IPS-11a (cell line): ENCODE data around the gene KREMEN2.

Source experiments
- H3K4me3 ChIP-seq: one replicate; pipeline ENCODE4 v1.5.1; 2013; ENCODE audit warnings: low read depth, low read length, control low read depth

Gene KREMEN2

GRCh38 chr16:3000540-3000939 is 36.5 kb downstream of the KREMEN2 start:
- H3K4me3 ChIP-seq: no peak overlapping the region

GRCh38 chr16:3001316-3001715 is 37.2 kb downstream of the KREMEN2 start:
- no peak overlapping the region for H3K4me3 ChIP-seq

GRCh38 chr16:3003582-3004270 is 39.7 kb downstream of the KREMEN2 start:
- H3K4me3 ChIP-seq: no peak overlapping the region

- peak overlapping the region; percentile 8 for H3K4me3 ChIP-seq
These were observed 40.2 kb downstream of the KREMEN2 start for GRCh38 chr16:3004319-3004718.

- peak overlapping the region; percentile 35 for H3K4me3 ChIP-seq
These were observed 40.8 kb downstream of the KREMEN2 start for GRCh38 chr16:3004781-3005284.

- H3K4me3 ChIP-seq: no peak overlapping the region
These were observed 43.2 kb downstream of the KREMEN2 start for GRCh38 chr16:3007059-3007956.

- H3K4me3 ChIP-seq: peak overlapping the region; percentile 18
These were observed 44.0 kb downstream of the KREMEN2 start for GRCh38 chr16:3007957-3008689.

GRCh38 chr16:3008690-3009037 is 44.6 kb downstream of the KREMEN2 start:
- H3K4me3 ChIP-seq: no peak overlapping the region

GRCh38 chr16:3009568-3010390 is 45.7 kb downstream of the KREMEN2 start:
- no peak overlapping the region for H3K4me3 ChIP-seq

GRCh38 chr16:3010510-3010909 is 46.4 kb downstream of the KREMEN2 start:
- no peak overlapping the region for H3K4me3 ChIP-seq

GRCh38 chr16:3012246-3012645 is 48.2 kb downstream of the KREMEN2 start:
- no peak overlapping the region for H3K4me3 ChIP-seq

GRCh38 chr16:3012828-3013420 is 48.8 kb downstream of the KREMEN2 start, which contains the start of gene CLDN9:
CLDN9 (plus strand) TSS chr16:3012923; CDS start chr16:3013363, 440 bp downstream.
- H3K4me3 ChIP-seq: no peak within 1 kb of the TSS

GRCh38 chr16:3013491-3013951 is 49.4 kb downstream of the KREMEN2 start:
- H3K4me3 ChIP-seq: no peak overlapping the region

GRCh38 chr16:3013998-3014690 is 50.1 kb downstream of the KREMEN2 start:
- H3K4me3 ChIP-seq: no peak overlapping the region

- H3K4me3 ChIP-seq: no peak overlapping the region
These were observed 50.9 kb downstream of the KREMEN2 start for GRCh38 chr16:3014971-3015370.

GRCh38 chr16:3015865-3016521 is 51.9 kb downstream of the KREMEN2 start:
- H3K4me3 ChIP-seq: no peak overlapping the region

GRCh38 chr16:3017344-3017743 is 53.3 kb downstream of the KREMEN2 start:
- H3K4me3 ChIP-seq: peak overlapping the region; percentile 93
